ENCODE data around the gene ELOA. TPM values are rescaled to one million over a fixed set of nuclear protein-coding genes. Genes with fewer than 3 reads are reported as not detected.

ELOA gene
- total and polyA plus RNA-seq, 2 of the 13 experiments (the other 11 are each of a cell fraction or from before 2014, with no cell fraction given): 14.2 to 28.5 TPM

- TF ChIP-seq CSRNP2 (CRISPR knock-in tag; conservative IDR thresholded peaks at IDR 0.05; ENCODE audit: low read depth) (peak; percentile 23; the same call in 1 of the 2 replicates), ZNF770 (CRISPR knock-in tag; IDR thresholded peaks at IDR 0.05) (peak; percentile 34; the same call in 1 of the 2 replicates), ZKSCAN8 (CRISPR knock-in tag; IDR thresholded peaks at IDR 0.05; ENCODE audit: borderline replicate concordance) (peak; percentile 35; the same call in 1 of the 2 replicates), ELF1 (CRISPR knock-in tag; IDR thresholded peaks at IDR 0.05) (peak; percentile 94), PHF21A (CRISPR knock-in tag; IDR thresholded peaks at IDR 0.05) (peak; percentile 51; the same call in 1 of the 2 replicates), ZFP37 (CRISPR knock-in tag; IDR thresholded peaks at IDR 0.05; ENCODE audit: borderline replicate concordance) (no peak), ZNF749 (CRISPR knock-in tag; IDR thresholded peaks at IDR 0.05; ENCODE audit: borderline replicate concordance) (no peak), NFE2 (CRISPR knock-in tag; IDR thresholded peaks at IDR 0.05) (no peak), RXRA (CRISPR knock-in tag; IDR thresholded peaks at IDR 0.05) (no peak), ZNF333 (CRISPR knock-in tag; IDR thresholded peaks at IDR 0.05; ENCODE audit: borderline replicate concordance) (peak; percentile 72; the same call in 1 of the 2 replicates), ZNF260 (CRISPR knock-in tag; IDR thresholded peaks at IDR 0.05; ENCODE audit: borderline replicate concordance, low read depth) (no peak), DPF2 (CRISPR knock-in tag; IDR thresholded peaks at IDR 0.05; ENCODE audit: borderline replicate concordance, low read depth) (no peak), ZNF10 (CRISPR knock-in tag; IDR thresholded peaks at IDR 0.05; ENCODE audit: borderline replicate concordance, low read depth) (no peak), ZNF878 (CRISPR knock-in tag; IDR thresholded peaks at IDR 0.05) (peak; percentile 62; the same call in 1 of the 2 replicates), ATF1 (CRISPR knock-in tag; IDR thresholded peaks at IDR 0.05) (peak; percentile 76), GTF2F1 (IDR thresholded peaks at IDR 0.05; ENCODE audit: low read length) (no peak)
- TF ChIP-seq, protein P1, sequence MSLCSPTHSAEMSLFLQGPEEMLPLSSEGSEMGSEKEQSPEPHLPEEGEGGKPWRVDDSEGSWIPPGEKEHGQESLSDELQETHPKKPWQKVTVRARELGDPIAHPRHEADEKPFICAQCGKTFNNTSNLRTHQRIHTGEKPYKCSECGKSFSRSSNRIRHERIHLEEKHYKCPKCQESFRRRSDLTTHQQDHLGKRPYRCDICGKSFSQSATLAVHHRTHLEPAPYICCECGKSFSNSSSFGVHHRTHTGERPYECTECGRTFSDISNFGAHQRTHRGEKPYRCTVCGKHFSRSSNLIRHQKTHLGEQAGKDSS (CRISPR knock-in tag; IDR thresholded peaks at IDR 0.05; ENCODE audit: borderline replicate concordance, low read depth): peak; percentile 17; the same call in 1 of the 2 replicates
- TF ChIP-seq, protein P2, sequence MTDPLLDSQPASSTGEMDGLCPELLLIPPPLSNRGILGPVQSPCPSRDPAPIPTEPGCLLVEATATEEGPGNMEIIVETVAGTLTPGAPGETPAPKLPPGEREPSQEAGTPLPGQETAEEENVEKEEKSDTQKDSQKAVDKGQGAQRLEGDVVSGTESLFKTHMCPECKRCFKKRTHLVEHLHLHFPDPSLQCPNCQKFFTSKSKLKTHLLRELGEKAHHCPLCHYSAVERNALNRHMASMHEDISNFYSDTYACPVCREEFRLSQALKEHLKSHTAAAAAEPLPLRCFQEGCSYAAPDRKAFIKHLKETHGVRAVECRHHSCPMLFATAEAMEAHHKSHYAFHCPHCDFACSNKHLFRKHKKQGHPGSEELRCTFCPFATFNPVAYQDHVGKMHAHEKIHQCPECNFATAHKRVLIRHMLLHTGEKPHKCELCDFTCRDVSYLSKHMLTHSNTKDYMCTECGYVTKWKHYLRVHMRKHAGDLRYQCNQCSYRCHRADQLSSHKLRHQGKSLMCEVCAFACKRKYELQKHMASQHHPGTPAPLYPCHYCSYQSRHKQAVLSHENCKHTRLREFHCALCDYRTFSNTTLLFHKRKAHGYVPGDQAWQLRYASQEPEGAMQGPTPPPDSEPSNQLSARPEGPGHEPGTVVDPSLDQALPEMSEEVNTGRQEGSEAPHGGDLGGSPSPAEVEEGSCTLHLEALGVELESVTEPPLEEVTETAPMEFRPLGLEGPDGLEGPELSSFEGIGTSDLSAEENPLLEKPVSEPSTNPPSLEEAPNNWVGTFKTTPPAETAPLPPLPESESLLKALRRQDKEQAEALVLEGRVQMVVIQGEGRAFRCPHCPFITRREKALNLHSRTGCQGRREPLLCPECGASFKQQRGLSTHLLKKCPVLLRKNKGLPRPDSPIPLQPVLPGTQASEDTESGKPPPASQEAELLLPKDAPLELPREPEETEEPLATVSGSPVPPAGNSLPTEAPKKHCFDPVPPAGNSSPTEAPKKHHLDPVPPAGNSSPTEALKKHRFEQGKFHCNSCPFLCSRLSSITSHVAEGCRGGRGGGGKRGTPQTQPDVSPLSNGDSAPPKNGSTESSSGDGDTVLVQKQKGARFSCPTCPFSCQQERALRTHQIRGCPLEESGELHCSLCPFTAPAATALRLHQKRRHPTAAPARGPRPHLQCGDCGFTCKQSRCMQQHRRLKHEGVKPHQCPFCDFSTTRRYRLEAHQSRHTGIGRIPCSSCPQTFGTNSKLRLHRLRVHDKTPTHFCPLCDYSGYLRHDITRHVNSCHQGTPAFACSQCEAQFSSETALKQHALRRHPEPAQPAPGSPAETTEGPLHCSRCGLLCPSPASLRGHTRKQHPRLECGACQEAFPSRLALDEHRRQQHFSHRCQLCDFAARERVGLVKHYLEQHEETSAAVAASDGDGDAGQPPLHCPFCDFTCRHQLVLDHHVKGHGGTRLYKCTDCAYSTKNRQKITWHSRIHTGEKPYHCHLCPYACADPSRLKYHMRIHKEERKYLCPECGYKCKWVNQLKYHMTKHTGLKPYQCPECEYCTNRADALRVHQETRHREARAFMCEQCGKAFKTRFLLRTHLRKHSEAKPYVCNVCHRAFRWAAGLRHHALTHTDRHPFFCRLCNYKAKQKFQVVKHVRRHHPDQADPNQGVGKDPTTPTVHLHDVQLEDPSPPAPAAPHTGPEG (CRISPR knock-in tag; IDR thresholded peaks at IDR 0.05): peak; percentile 19; the same call in 1 of the 2 replicates
These were observed 57.4 kb downstream of the ELOA start, which contains the start of gene GALE (continued) for GRCh38 chr1:23800400-23801337.
